HL-60/S4 treated with phorbol 12-myristate 13-acetate at 8.2 ng/mL for 4 days and 3 days (cell line): ENCODE results near the gene ZNF200.
"Not testable (repeated sequence)": the region's sequence is repeated elsewhere in the genome, so short reads cannot be mapped to it uniquely, and the experiment has no call there.

ENCODE experiments used
- in situ Hi-C: fragments of 300-500 bp; cut with MboI; formaldehyde crosslinking; loops from 2 replicates; pipeline ENCODE4 v1.15.0; 2022; ENCODE audit warnings: low sequenced_read_pairs

Gene ZNF200

GRCh38 chr16:3234857-3235561 is at the start of gene ZNF200:
Gene ZNF200, minus strand, starts transcription at chr16:3235158. Its CDS starts 1,403 bp downstream, at chr16:3233755.
- in situ Hi-C loops = no loop called here

GRCh38 chr16:3283543-3284447 is 48.8 kb upstream of the ZNF200 start:
- in situ Hi-C loops = no loop called here

- in situ Hi-C loops = no loop called here
Measured at GRCh38 chr16:3282730-3283542, 48.0 kb upstream of the ZNF200 start, which contains the start of gene ZNF263. Gene ZNF263, plus strand, starts transcription at chr16:3283491. Its CDS starts 328 bp downstream, at chr16:3283819.

- in situ Hi-C loops = no loop called here
Measured at GRCh38 chr16:3282103-3282729, 47.3 kb upstream of the ZNF200 start.

GRCh38 chr16:3281222-3281820 is 46.4 kb upstream of the ZNF200 start:
- in situ Hi-C loops = no loop called here

- in situ Hi-C loops = no loop called here
Measured at GRCh38 chr16:3276679-3277078, 41.7 kb upstream of the ZNF200 start.

- in situ Hi-C loops = no loop called here
Measured at GRCh38 chr16:3274947-3275346, 40.0 kb upstream of the ZNF200 start.

GRCh38 chr16:3274490-3274889 is 39.5 kb upstream of the ZNF200 start:
- in situ Hi-C loops = no loop called here

GRCh38 chr16:3271281-3271680 is 36.3 kb upstream of the ZNF200 start:
- in situ Hi-C loops = not testable (repeated sequence)

GRCh38 chr16:3270718-3271117 is 35.8 kb upstream of the ZNF200 start:
- in situ Hi-C loops = not testable (repeated sequence)

- in situ Hi-C loops = no loop called here
Measured at GRCh38 chr16:3268294-3268693, 33.3 kb upstream of the ZNF200 start.

- in situ Hi-C loops = no loop called here
Measured at GRCh38 chr16:3266873-3267537, 32.0 kb upstream of the ZNF200 start.

GRCh38 chr16:3264137-3265036 is 29.4 kb upstream of the ZNF200 start:
- in situ Hi-C loops = no loop called here

- in situ Hi-C loops = no loop called here
Measured at GRCh38 chr16:3262517-3262916, 27.6 kb upstream of the ZNF200 start.

- in situ Hi-C loops = no loop called here
Measured at GRCh38 chr16:3259836-3260235, 24.9 kb upstream of the ZNF200 start.

- in situ Hi-C loops = no loop called here
Measured at GRCh38 chr16:3256866-3257465, 22.0 kb upstream of the ZNF200 start.

GRCh38 chr16:3256146-3256865 is 21.3 kb upstream of the ZNF200 start, which contains the start of gene MEFV:
Gene MEFV, minus strand, starts transcription at chr16:3256633. Its CDS starts 46 bp downstream, at chr16:3256587.
- in situ Hi-C loops = no loop called here
